ENCODE data around the gene PLOD1. TPM values are rescaled to one million over a fixed set of nuclear protein-coding genes. Genes with fewer than 3 reads are reported as not detected.
"Not testable (repeated sequence)": the region's sequence is repeated elsewhere in the genome, so short reads cannot be mapped to it uniquely, and the experiment has no call there.

PLOD1 gene
- total RNA-seq = 199 TPM

- peak; percentile 94 for DNase-seq
Observed at GRCh38 chr1:11934302-11935056, at the start of gene PLOD1. Gene PLOD1 (plus strand): TSS chr1:11934717. CDS start chr1:11934780, 63 bp downstream.

- peak; percentile 70 for DNase-seq
Observed at GRCh38 chr1:11885916-11886315, 48.6 kb upstream of the PLOD1 start.

- peak; percentile 35 for DNase-seq
Observed at GRCh38 chr1:11886986-11887665, 47.4 kb upstream of the PLOD1 start.

- no peak for DNase-seq
Observed at GRCh38 chr1:11887666-11888007, 46.9 kb upstream of the PLOD1 start.

GRCh38 chr1:11888206-11888876 is 46.2 kb upstream of the PLOD1 start:
- no peak for DNase-seq

- DNase-seq = no peak
Observed at GRCh38 chr1:11888877-11889208, 45.7 kb upstream of the PLOD1 start.

- no peak for DNase-seq
Observed at GRCh38 chr1:11891433-11892186, 42.9 kb upstream of the PLOD1 start.

GRCh38 chr1:11893907-11894251 is 40.6 kb upstream of the PLOD1 start:
- peak; percentile 57 for DNase-seq

- DNase-seq = not testable (repeated sequence)
Observed at GRCh38 chr1:11894501-11894900, 40.0 kb upstream of the PLOD1 start.

- no peak for DNase-seq
Observed at GRCh38 chr1:11898086-11898785, 36.3 kb upstream of the PLOD1 start.

GRCh38 chr1:11898831-11899467 is 35.6 kb upstream of the PLOD1 start:
- DNase-seq = peak; percentile 16

GRCh38 chr1:11901446-11901845 is 33.1 kb upstream of the PLOD1 start:
- not testable (repeated sequence) for DNase-seq

GRCh38 chr1:11903210-11903609 is 31.3 kb upstream of the PLOD1 start:
- DNase-seq = no peak

GRCh38 chr1:11904156-11904555 is 30.4 kb upstream of the PLOD1 start:
- not testable (repeated sequence) for DNase-seq

GRCh38 chr1:11904978-11905377 is 29.5 kb upstream of the PLOD1 start:
- no peak for DNase-seq

GRCh38 chr1:11906870-11907269 is 27.6 kb upstream of the PLOD1 start:
- DNase-seq = no peak

- DNase-seq = peak; percentile 99
Observed at GRCh38 chr1:11907275-11908094, 27.0 kb upstream of the PLOD1 start.

- peak; percentile 97 for DNase-seq
Observed at GRCh38 chr1:11908095-11908675, 26.3 kb upstream of the PLOD1 start.

GRCh38 chr1:11910914-11911228 is 23.6 kb upstream of the PLOD1 start:
- DNase-seq = not testable (repeated sequence)

- DNase-seq = no peak
Observed at GRCh38 chr1:11912000-11912399, 22.5 kb upstream of the PLOD1 start.
